Right lobe of liver (tissue), 4 donors: Measurements from ENCODE around the gene TUBE1.

Experiments used
- CTCF ChIP-seq, 4 donors: fragments of 200-600 bp in 3 of 4; fragments of 450-650 bp in 1 of 4; IDR thresholded peaks; one replicate each; pipeline versions ENCODE4 v1.5.1 to v1.8.0; 2016 to 2022; ENCODE audit warnings: antibody characterized with exemption in 4 of 4, mild to moderate bottlenecking in 2 of 4
- POLR2A ChIP-seq: fragments of 450-650 bp; IDR thresholded peaks from one replicate; pipeline ENCODE4 v1.6.1; 2017; ENCODE audit warnings: antibody characterized with exemption, mild to moderate bottlenecking
- donor health status: DM: no; HTN: no; CAD: no.
- donor health status: DM: no; HTN: no; CAD: no.
- donor health status: DM: no; HTN: yes; CAD: no.

GRCh38 chr6:112109262-112109661 lies 22.0 kb upstream of the TUBE1 start:
- TF ChIP-seq CTCF (IDR thresholded peaks at IDR 0.05) (no peak), POLR2A (no peak)
